Kidney glomerular epithelial cell (primary cell): ENCODE data around the gene AGXT.

ENCODE experiments used
- DNase-seq: peaks from one replicate; lab custom pipeline; 2025; lab: John Stamatoyannopoulos, UW

Gene AGXT

DNA sequence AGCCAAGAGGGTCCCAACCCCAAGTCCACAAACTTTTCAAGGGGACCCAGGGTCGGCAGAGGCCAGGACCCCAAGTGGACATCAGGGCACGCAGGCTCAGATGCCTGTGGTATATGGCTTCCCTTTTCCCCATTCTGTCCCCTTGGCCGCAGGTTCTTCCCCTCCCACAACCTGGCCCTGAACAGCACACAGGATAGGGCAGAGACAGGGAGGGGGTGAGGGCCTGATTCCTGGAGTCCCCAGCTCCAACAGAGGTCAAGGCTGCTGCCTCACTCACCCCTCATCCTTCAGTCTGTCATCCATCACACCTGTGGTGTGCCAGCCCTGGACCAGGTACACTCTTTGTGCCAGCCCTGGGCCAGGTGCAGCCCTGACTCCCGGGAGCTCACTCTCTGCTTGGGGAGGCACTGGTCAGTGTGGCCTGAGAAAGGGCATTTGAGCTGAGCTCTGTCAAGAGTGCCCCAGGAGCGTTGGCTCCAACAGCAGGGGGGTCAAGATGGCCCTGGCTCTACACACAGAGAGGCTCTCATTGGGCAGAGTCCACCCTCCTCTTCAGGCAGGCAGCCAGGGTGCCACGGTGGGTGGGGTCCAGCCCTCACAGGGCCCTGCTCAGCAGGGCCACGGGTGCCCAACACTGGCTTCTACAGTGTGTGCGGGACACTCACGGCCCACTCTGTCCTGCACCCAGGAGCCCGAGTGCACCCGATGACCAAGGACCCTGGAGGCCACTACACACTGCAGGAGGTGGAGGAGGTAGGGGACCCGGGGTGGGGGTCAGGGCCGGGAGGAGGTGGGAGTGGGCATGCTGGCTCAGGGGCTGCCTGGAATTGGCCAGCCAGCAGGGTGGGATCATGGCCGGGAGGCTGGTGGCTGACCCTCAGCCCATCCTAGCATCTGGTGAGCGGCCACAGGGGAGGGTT lies 1.6 kb downstream of the AGXT start:
- no peak for DNase-seq

GRCh38 chr2:240871071-240871958 lies 2.7 kb downstream of the AGXT start:
- DNase-seq, result no peak

GRCh38 chr2:240872317-240873097 lies 3.9 kb downstream of the AGXT start:
- DNase-seq, result no peak

GRCh38 chr2:240873098-240873788 lies 4.6 kb downstream of the AGXT start:
- no peak for DNase-seq

- no peak for DNase-seq
Measured at GRCh38 chr2:240873805-240874714, 5.4 kb downstream of the AGXT start.

DNA sequence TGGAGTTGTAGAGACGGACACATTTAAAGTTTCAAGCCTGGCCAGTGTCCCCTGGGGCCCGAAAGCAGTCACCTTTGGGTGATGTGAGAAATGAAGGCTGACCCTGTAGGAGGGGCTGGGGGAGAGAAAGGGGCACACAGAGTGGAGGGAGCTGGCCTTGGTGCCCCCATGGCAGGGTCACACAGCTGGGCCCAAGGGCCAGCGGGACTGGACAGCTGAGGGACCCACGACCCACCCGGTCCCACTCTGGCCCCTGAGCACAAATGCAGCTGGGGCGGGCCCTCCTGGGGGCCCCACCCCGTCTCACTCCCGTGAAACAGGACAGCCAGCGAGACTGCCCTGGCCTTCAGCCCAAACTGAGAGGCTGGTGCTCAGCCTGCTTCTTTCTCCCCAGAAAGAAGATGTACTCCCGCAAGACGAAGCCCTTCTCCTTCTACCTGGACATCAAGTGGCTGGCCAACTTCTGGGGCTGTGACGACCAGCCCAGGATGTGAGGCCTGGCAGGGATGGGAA lies 6.1 kb downstream of the AGXT start:
- DNase-seq, result no peak

DNA sequence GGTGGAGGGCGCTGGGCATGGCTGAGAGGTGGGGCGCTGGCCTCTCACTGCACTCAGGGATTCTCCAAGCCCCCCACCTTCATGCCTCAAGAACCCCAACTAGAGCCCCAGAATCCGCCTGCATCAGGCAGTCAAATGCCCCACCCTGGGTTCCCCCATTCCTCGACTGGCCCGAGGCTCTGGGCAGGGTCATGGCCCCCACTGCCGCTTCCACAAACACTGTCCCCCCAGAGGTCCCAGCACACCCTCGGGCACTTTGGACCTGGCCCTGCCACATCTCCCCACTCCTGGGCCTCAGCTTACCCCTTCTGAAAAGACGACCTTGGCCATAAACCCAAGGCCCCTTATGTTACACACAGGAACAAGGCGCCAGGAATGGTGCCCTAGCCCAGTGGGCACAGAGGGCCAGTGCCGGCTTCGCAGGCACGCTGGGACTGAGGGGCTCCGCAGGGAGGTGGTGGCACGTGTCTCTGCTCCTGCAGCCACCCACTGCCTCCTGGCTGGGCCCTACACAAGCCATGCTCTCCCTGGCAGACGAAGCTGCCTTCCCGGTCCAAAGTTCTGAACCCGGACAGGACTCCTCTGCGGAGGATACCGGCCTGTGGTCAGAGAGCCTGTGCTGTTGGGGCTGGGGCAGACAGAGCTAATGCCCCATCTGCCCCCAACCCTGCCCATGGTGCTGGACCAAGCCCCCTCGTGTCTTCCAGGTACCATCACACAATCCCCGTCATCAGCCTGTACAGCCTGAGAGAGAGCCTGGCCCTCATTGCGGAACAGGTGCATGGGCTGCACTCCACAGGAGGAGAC lies 6.8 kb downstream of the AGXT start:
- no peak for DNase-seq

DNA sequence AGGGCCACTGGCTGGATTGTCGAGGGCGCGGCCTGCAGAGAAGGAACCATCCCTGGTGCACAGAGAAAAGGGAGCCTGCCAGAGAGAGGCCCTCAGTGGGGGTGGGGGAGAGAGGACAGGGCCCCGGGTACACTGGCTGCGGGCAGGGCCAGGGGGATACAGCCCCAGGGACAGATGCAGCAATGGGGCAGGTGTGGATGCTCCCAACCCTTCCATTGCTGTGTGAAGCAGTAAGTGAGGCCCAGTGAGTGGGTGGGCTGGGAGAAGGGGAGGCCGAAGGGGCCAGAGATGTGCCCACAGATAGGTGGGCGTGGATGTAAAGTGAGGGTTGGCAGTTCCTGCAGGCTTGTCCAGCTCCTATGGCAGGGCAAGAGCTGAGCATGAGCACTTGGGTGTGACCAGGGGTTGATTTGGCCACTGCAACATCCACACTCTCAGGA lies 7.4 kb downstream of the AGXT start:
- no peak for DNase-seq

DNA sequence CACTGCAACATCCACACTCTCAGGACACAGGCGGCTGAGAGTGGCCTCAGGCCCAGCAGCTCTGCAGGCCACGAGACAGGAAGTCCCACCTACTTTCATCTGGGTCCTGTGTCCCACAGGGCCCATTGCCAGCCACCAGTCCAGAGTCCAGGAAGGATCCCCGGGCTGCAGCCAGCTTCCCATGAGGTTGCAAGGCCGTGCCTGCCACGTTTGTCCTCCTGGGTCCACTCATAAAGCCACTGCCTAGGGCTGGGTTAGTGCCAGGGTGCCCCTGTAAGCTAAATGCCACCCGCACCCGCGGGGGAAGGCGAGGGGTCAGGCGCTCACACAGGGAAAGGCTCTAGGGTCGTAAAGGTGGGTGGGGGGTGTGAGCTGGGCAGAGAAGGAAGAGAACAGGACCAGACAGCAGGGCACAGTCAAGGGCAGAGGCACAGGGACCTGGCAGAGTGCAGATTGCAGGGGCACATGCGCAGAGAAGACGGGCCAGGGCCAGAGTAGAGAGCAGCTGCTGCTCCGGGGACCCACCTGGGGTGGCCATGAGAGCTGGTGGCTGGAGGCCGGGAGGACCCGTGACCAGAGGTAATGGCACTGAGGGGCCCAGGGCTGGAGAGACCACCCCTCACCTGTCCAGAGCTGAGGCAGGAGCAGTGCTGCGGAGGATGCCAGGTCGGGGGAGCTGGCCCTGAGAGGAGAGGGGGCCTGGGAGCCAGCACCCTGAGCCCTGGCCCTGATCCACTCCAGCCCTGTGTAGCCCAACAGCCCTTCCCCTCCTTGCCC lies 8.0 kb downstream of the AGXT start:
- DNase-seq, result no peak

DNA sequence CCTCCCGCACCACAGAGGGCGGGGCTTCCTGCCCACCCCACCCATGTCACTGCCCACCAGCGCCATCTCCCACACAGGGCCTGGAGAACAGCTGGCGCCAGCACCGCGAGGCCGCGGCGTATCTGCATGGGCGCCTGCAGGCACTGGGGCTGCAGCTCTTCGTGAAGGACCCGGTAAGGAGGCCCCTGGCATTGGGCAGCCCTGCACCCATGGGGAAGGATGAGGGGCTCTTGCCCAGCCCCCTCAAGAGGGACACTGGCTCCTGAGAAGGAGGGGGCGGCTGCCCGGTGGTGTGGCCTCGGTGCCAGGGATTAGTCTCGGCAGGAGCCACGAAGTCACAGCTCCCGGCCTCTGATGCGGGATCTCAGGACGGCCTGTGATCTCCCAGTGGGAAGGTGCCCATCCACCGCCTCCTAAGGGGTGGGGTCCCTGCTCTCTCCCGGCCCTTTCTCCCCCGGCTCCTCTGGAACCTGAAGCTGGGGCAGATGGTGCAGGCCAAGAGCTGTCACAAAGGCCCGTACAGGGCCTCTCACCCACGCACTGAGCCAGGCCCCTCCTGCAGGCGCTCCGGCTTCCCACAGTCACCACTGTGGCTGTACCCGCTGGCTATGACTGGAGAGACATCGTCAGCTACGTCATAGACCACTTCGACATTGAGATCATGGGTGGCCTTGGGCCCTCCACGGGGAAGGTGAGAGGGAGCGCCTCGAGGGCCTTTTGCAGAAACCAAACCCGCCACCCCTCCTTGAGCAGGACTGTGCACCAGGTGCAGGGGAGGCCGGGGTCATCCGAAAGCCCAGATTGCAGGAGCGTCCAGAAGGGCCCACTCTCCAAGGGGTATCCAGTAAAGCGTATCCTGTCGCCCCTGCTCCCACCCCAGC lies 9.1 kb downstream of the AGXT start:
- DNase-seq, result no peak

- no peak for DNase-seq
Measured at GRCh38 chr2:240878341-240878936, 9.8 kb downstream of the AGXT start.

DNA sequence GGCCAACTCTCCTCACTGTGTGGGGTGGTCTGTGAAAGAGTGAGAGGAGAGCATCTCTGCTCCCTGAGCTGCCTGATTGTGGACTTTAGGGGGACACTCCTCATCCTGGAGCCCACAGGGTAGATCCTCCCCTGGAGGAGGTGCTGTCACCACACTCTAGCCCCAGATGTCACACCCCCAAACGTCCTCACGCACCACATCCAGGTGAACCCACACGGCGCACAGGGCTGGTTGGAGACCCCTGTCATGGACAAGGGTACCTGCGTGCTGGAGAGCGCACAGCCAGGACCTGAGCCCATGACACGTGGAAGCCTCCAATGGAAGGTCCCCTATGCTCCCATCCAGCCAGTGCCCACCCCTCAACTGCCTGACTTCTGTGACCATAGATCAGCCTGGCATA lies 10.5 kb downstream of the AGXT start:
- DNase-seq, result no peak

DNA sequence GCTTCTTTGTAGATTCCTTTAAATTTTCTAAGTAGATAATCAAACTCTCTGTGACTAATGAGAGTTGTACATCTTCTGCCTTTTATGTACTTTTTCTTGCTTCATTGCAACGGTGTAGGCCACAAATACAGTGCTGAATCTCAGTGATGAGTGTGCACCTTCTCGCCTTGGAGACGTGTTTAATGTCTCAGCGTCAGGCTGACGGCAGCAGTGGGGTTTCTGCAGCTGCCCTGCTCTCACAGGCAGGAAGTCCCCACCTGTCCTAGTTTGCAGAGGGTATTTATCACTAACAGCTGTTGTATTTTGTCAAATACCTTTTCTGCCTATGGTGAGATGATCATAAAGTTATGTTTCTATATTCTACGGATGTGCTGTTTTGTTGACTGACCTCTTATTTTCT lies 13.3 kb downstream of the AGXT start:
- no peak for DNase-seq

DNA sequence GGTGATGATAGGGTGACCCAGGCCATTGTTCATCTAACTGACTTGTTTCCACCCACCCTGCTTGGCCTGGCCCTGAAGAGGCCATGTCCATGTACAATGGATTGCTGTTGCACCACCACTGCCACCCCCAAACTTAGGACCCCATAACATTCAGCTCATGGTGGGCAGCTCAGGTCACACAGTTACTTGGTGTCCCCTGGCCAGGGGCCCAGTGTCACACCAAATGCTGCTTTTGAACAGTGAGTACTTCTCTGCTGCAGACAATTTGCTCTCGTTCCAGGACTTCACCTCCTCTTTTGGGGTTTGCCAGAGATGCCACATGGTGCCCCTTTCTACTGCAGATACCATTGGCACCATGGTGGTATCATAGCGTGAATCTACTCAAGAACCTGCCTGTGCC lies 15.6 kb downstream of the AGXT start:
- DNase-seq, result no peak

DNA sequence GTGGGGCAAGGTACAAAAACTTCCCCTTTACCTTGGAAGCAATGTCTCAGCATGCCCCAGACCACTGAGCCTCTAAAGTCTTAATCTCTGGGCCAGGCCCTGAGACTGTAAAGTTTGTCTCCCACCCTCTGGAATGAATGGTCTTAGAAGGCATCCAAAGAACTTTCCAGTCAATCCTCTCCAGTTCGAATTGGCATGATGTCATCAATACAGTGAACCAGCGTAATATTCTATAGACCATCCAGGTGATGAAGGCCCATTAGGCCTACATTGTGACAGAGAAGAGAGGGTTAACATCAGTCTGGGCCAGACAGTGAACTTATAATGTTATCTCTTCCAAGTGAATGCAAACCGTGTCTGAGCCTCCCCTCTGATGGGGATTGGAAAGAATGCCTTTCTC lies 16.1 kb downstream of the AGXT start:
- no peak for DNase-seq

GRCh38 chr2:240885566-240885965 lies 16.9 kb downstream of the AGXT start:
- no peak for DNase-seq

- DNase-seq, result no peak
Measured at GRCh38 chr2:240886023-240886565, 17.5 kb downstream of the AGXT start.
